Adrenal gland (tissue), 5 donors: ENCODE measurements around the gene TIGAR.

Experiments used
- POLR2A ChIP-seq, 2 donors: fragments of 450-650 bp; IDR thresholded peaks; one replicate each; pipeline ENCODE4 v1.6.1; 2017; ENCODE audit warnings: antibody characterized with exemption in 2 of 2, mild to moderate bottlenecking in 2 of 2, moderate library complexity in 1 of 2
- TF ChIP-seq, protein P1 (sequence below), 6 experiments: fragments of 450-650 bp in 4 of 6; fragments of 200-600 bp in 2 of 6; sonication (generic) in 1 of 6; IDR thresholded peaks; 1 replicate in 5 of 6; 2 replicates in 1 of 6; pipeline versions ENCODE4 v1.5.1 to v1.8.0; 2016 to 2021; ENCODE audit warnings: antibody characterized with exemption in 6 of 6, mild to moderate bottlenecking in 2 of 6, moderate library complexity in 1 of 6
- donor health status: DM: no; HTN: no; CAD: no.

DNA sequence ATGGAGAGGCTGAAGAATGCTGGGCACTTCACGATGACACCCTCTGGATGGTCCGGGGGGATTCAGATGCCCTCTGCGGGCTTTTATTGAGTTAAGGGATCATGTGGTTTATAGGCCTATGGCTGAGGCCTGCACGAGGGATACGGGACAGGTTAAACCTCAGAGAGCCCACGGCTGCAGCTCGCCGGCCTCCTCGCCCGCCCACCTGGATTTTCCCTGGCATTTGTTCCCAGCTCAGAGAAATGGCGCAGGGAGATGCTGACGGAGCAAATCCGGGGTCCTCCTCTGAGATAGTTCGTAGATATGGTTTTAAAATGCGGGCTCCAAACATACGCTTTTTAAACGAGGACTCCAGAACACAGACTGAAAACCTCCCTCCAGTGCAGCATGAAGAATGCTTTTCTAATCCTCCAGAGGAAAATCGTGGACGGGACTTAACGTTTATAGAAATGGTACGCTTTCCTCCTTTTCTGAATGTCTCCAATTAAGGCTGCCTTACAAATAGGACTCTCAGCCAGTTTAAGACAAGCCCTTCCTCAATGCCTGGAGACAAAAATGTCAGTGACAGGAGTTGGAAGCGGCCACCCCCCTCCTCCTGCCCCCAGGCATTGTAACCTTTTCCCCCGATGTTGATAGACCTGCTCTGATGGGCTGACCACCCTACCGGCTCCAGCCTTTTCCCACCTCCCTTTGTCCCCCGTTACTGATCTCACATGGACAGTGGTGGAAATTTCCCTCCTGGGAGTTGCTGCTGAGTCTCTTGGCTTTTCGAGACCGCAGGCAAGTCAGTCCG, 30.8 kb upstream of the TIGAR start:
- TF ChIP-seq POLR2A (IDR thresholded peaks at IDR 0.05) = no peak
- TF ChIP-seq, protein P1, sequence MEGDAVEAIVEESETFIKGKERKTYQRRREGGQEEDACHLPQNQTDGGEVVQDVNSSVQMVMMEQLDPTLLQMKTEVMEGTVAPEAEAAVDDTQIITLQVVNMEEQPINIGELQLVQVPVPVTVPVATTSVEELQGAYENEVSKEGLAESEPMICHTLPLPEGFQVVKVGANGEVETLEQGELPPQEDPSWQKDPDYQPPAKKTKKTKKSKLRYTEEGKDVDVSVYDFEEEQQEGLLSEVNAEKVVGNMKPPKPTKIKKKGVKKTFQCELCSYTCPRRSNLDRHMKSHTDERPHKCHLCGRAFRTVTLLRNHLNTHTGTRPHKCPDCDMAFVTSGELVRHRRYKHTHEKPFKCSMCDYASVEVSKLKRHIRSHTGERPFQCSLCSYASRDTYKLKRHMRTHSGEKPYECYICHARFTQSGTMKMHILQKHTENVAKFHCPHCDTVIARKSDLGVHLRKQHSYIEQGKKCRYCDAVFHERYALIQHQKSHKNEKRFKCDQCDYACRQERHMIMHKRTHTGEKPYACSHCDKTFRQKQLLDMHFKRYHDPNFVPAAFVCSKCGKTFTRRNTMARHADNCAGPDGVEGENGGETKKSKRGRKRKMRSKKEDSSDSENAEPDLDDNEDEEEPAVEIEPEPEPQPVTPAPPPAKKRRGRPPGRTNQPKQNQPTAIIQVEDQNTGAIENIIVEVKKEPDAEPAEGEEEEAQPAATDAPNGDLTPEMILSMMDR (IDR thresholded peaks at IDR 0.05) = no peak
